H1 (cell line): ENCODE measurements around the gene EDA. TPM values are rescaled to one million over a fixed set of nuclear protein-coding genes. Genes with fewer than 3 reads are reported as not detected.

Source experiments
- BCL11A ChIP-seq, 2 experiments: IDR thresholded peaks; one replicate each; pipeline ENCODE4 v1.6.1; 2011; ENCODE audit warnings: low read depth in 2 of 2, low read length in 2 of 2, mild to moderate bottlenecking in 2 of 2
- GTF2F1 ChIP-seq: IDR thresholded peaks from 2 replicates; pipeline ENCODE4 v1.6.1; 2012; ENCODE audit warnings: low read depth, low read length, improper control_type of control experiment, borderline replicate concordance
- polyA plus RNA-seq, 7 experiments: library from polyadenylated mRNA; depleted of rRNA in 3 of 7; stranded (reverse) in 5 of 7; unstranded in 2 of 7; fragments of >200 nt in 5 of 7; fragments of 200-250 nt in 2 of 7; gene quantifications; 1 replicate in 5 of 7; 2 replicates in 1 of 7; 4 replicates in 1 of 7; pipeline versions ENCODE4 v1.2.1 to v1.2.3, GENCODE V29; 2011 to 2013; ENCODE audit warnings: missing spikeins in 2 of 7, mixed read lengths in 2 of 7
- total RNA-seq: library from RNA; stranded (reverse); fragmentation: NEBNext Ultra II Directional; extraction: Animal tissue kit (Norgen Biotek cat#: 25700); gene quantifications from 2 replicates; pipeline ENCODE4 v1.2.1, GENCODE V29; 2021

The EDA gene
- total and polyA plus RNA-seq, 2 of the 8 experiments (the other 6 are each of a cell fraction or from before 2014, with no cell fraction given): 7.5 to 10.5 TPM

- TF ChIP-seq BCL11A (IDR thresholded peaks at IDR 0.05; ENCODE audit: low read depth in 2 of 2, low read length in 2 of 2): no peak
- TF ChIP-seq GTF2F1: no peak
Observed at GRCh38 chrX:70026112-70026850, 410.4 kb downstream of the EDA start (continued).
